Measurements from ENCODE around the gene DHH. TPM values are rescaled to one million over a fixed set of nuclear protein-coding genes. Genes with fewer than 3 reads are reported as not detected.

DHH gene
- total RNA-seq, 1 experiment from 2014 or later = not detected

GRCh38 chr12:49039421-49040363 lies 54.9 kb downstream of the DHH start:
- in situ Hi-C loops (cut with HindIII; ENCODE audit: low sequenced_read_pairs) = no loop called here

GRCh38 chr12:49038291-49038955 lies 56.2 kb downstream of the DHH start:
- in situ Hi-C loops (cut with HindIII; ENCODE audit: low sequenced_read_pairs) = no loop called here
- peak; percentile 66 for DNase-seq (ENCODE audit: low spot score)

More at GRCh38 chr12:49039421-49040363, 54.9 kb downstream of the DHH start:
- DNase-seq (ENCODE audit: low spot score) = no peak

GRCh38 chr12:49037947-49038237 lies 56.7 kb downstream of the DHH start:
- DNase-seq (ENCODE audit: low spot score) = no peak
- in situ Hi-C loops (cut with HindIII; ENCODE audit: low sequenced_read_pairs) = no loop called here

GRCh38 chr12:49037111-49037946 lies 57.3 kb downstream of the DHH start:
- no peak for DNase-seq (ENCODE audit: low spot score)
- in situ Hi-C loops (cut with HindIII; ENCODE audit: low sequenced_read_pairs) = no loop called here

Other genes starting within 250 kb of the DHH start
- 73.4 and 87.1 TPM in 2 replicates for gene DDX23, start 242.6 kb downstream of the DHH start, total RNA-seq (2014; rRNA removed; shearing (Covaris generic))
- gene RND1, start 228.9 kb downstream of the DHH start, total RNA-seq (2014; rRNA removed; shearing (Covaris generic)) = 0.88 and 1.9 TPM in 2 replicates
- 2.0 and 2.8 TPM in 2 replicates for gene FKBP11, start 169.3 kb downstream of the DHH start, total RNA-seq (2014; rRNA removed; shearing (Covaris generic))
- 118 and 141 TPM in 2 replicates for gene ARF3, start 137.3 kb downstream of the DHH start, total RNA-seq (2014; rRNA removed; shearing (Covaris generic))
- gene WNT10B, start 123.1 kb downstream of the DHH start, total RNA-seq (2014; rRNA removed; shearing (Covaris generic)) = 3.9 and 10.1 TPM in 2 replicates
- not detected in 2 replicates for gene WNT1, start 116.5 kb downstream of the DHH start, total RNA-seq (2014; rRNA removed; shearing (Covaris generic))
- 2.3 and 5.2 TPM in 2 replicates for gene DDN, start 95.4 kb downstream of the DHH start, total RNA-seq (2014; rRNA removed; shearing (Covaris generic))
- gene PRKAG1, start 76.0 kb downstream of the DHH start, total RNA-seq (2014; rRNA removed; shearing (Covaris generic)) = 63.5 and 71.2 TPM in 2 replicates
- gene KMT2D, start 34.0 kb downstream of the DHH start, total RNA-seq (2014; rRNA removed; shearing (Covaris generic)) = 13.8 and 18.6 TPM in 2 replicates
- 2.5 and 3.5 TPM in 2 replicates for gene RHEBL1, start 24.8 kb downstream of the DHH start, total RNA-seq (2014; rRNA removed; shearing (Covaris generic))
- gene LMBR1L, start 16.0 kb upstream of the DHH start, total RNA-seq (2014; rRNA removed; shearing (Covaris generic)) = 26.8 and 40.8 TPM in 2 replicates
- 2,974 and 3,054 TPM in 2 replicates for gene TUBA1B, start 36.6 kb upstream of the DHH start, total RNA-seq (2014; rRNA removed; shearing (Covaris generic))
- 446 and 521 TPM in 2 replicates for gene TUBA1A, start 94.3 kb upstream of the DHH start, total RNA-seq (2014; rRNA removed; shearing (Covaris generic))
- 279 and 457 TPM in 2 replicates for gene TUBA1C, start 170.3 kb upstream of the DHH start, total RNA-seq (2014; rRNA removed; shearing (Covaris generic))
- gene PRPH, start 200.3 kb upstream of the DHH start, total RNA-seq (2014; rRNA removed; shearing (Covaris generic)) = 1.8 and 2.2 TPM in 2 replicates
- gene TROAP, start 228.5 kb upstream of the DHH start, total RNA-seq (2014; rRNA removed; shearing (Covaris generic)) = 39.1 and 43.0 TPM in 2 replicates
- 9.7 and 16.4 TPM in 2 replicates for gene C1QL4, start 242.4 kb upstream of the DHH start, total RNA-seq (2014; rRNA removed; shearing (Covaris generic))